Measurements from ENCODE around the gene SEC14L1.
A peak's percentile ranks its signal among the peaks of the same experiment; 100 is the strongest.

DNA sequence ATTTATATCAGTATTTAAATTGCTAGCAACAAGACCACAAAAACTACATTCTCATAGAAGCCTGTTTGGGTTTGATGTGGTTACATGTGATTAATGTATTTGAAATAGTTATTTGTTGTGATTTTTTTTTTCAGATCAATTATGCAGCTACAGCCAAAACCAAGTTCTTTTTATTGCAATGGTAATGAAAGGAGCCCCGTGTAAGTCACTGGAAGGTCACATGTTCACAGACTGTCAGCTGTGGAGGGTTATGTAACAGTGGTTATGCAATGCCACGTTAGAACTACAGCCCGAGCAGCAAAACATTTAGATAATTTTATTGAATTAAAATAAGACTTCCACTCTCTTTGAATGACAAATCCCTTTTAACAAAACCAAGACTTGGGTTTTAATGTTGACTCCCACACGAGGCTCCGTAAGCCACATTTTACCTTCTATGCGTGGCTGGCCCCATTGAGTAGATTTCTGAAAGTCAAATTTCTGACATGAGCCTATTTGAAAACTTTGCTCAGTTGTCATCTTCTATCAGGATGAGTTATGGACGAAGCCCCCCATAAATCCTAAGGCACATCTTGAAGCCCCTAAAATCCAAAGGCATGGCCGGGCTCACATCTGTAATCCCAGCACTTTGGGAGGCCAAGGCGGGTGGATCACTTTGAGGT lies 41.8 kb upstream of the SEC14L1 start:
- TF ChIP-seq, protein P1, sequence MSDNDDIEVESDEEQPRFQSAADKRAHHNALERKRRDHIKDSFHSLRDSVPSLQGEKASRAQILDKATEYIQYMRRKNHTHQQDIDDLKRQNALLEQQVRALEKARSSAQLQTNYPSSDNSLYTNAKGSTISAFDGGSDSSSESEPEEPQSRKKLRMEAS (IDR thresholded peaks at IDR 0.05) = no peak
- TF ChIP-seq TAF1 (IDR thresholded peaks at IDR 0.05; ENCODE audit: low read depth) = no peak
- no peak for TF ChIP-seq EP300 (IDR thresholded peaks at IDR 0.05; ENCODE audit: borderline replicate concordance)
- TF ChIP-seq CREB1 (IDR thresholded peaks at IDR 0.05; ENCODE audit: low read depth) = no peak
- TF ChIP-seq, protein P2, sequence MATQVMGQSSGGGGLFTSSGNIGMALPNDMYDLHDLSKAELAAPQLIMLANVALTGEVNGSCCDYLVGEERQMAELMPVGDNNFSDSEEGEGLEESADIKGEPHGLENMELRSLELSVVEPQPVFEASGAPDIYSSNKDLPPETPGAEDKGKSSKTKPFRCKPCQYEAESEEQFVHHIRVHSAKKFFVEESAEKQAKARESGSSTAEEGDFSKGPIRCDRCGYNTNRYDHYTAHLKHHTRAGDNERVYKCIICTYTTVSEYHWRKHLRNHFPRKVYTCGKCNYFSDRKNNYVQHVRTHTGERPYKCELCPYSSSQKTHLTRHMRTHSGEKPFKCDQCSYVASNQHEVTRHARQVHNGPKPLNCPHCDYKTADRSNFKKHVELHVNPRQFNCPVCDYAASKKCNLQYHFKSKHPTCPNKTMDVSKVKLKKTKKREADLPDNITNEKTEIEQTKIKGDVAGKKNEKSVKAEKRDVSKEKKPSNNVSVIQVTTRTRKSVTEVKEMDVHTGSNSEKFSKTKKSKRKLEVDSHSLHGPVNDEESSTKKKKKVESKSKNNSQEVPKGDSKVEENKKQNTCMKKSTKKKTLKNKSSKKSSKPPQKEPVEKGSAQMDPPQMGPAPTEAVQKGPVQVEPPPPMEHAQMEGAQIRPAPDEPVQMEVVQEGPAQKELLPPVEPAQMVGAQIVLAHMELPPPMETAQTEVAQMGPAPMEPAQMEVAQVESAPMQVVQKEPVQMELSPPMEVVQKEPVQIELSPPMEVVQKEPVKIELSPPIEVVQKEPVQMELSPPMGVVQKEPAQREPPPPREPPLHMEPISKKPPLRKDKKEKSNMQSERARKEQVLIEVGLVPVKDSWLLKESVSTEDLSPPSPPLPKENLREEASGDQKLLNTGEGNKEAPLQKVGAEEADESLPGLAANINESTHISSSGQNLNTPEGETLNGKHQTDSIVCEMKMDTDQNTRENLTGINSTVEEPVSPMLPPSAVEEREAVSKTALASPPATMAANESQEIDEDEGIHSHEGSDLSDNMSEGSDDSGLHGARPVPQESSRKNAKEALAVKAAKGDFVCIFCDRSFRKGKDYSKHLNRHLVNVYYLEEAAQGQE (IDR thresholded peaks at IDR 0.05; ENCODE audit: low read depth) = no peak
- TF ChIP-seq CEBPB (IDR thresholded peaks at IDR 0.05) = peak; percentile 77

Measured in Ishikawa (cell line).